ENCODE results near the gene ATP9A. TPM values are rescaled to one million over a fixed set of nuclear protein-coding genes. Genes with fewer than 3 reads are reported as not detected.

ATP9A gene
- total and polyA plus RNA-seq, 2 of the 8 experiments (the other 6 are each of a cell fraction or from before 2014, with no cell fraction given): 5.0 to 6.4 TPM

DNA sequence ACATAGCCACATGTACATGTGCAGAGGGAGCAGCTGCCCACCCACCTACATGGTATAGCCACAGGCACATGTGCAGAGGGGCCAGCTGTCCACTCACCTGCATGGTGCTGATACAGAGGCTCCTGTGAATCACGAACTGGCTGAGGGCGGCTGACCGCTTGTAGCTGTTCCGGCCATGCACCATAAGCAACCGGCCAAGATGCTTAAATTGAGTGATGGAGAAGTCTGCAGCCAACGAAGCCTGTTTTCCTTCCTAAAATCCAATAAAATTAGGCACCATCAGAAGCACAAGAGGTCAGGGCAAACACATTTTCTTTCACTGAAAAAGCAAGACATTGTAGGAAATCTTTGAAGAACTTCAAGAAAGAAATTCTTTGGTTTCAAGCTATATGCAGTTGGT, 154.6 kb downstream of the ATP9A start:
- DNase-seq (ENCODE audit: low read depth in 1 of 2, low spot score in 2 of 2) (no peak), FAIRE-seq (no peak)
- no peak overlapping the region for H2BK12ac ChIP-seq (ENCODE audit: low read depth, low read length)
- no peaks in the 10 kb centered on the region for H3K79me2 ChIP-seq (ENCODE audit: control insufficient read depth in 1 of 2, insufficient read depth in 2 of 2, low read length in 2 of 2)
- no peak overlapping the region for H3K9ac ChIP-seq (replicated peaks in 1 of 4; ENCODE audit: extremely low read depth in 1 of 4, low read depth in 3 of 4, low read length in 3 of 4)
- H3K4me3 ChIP-seq (ENCODE audit: extremely low read depth in 1 of 4, insufficient read depth in 2 of 4, low read depth in 3 of 4, low read length in 4 of 4): no peak overlapping the region
- no peak overlapping the region for H4K91ac ChIP-seq (replicated peaks; ENCODE audit: insufficient read length, low read length)
- H4K8ac ChIP-seq (ENCODE audit: extremely low read depth, insufficient read depth, low read length): no peak overlapping the region
- H2AK5ac ChIP-seq (ENCODE audit: low read depth, low read length): no peak overlapping the region
- no peak overlapping the region for H3K56ac ChIP-seq (replicated peaks; ENCODE audit: insufficient read length, low read depth, low read length)
- WGBS, 2 experiments (ENCODE audit: extremely low coverage in 1 of 2, insufficient coverage in 1 of 2, insufficient read length in 1 of 2, insufficient replicate concordance in 2 of 2, low coverage in 1 of 2, low lambda C conversion rate in 2 of 2, missing lambda C conversion rate in 1 of 2): 98% methylated on average over 6 of the region's 6 CpGs; no CpG with 5 or more reads in 1 of the 2 experiments
- H3K4me2 ChIP-seq (ENCODE audit: insufficient read depth in 1 of 2, low read depth in 2 of 2, low read length in 2 of 2): no peak overlapping the region
- H3K4me1 ChIP-seq (replicated peaks in 1 of 4; ENCODE audit: control insufficient read depth in 3 of 4, insufficient read depth in 4 of 4, low read length in 3 of 4): no peaks in the 10 kb centered on the region; a peak in 1 of 7 replicates
- no peak overlapping the region for H3K18ac ChIP-seq (ENCODE audit: extremely low read depth, low read length)
- H2BK5ac ChIP-seq (ENCODE audit: low read depth, low read length): no peak overlapping the region
- no peaks in the 10 kb centered on the region for H3K79me1 ChIP-seq (ENCODE audit: low read depth, low read length)
- H4K20me1 ChIP-seq (replicated peaks in 1 of 2; ENCODE audit: control insufficient read depth in 1 of 2, insufficient read depth in 2 of 2, low read length in 2 of 2): no peaks in the 10 kb centered on the region
- no peak overlapping the region for H4K5ac ChIP-seq (ENCODE audit: insufficient read length, low read depth, low read length)
- H2BK120ac ChIP-seq (replicated peaks; ENCODE audit: low read depth, low read length): no peak overlapping the region
- H2BK15ac ChIP-seq (ENCODE audit: low read length): no peak overlapping the region
- ChIA-PET CTCF (ENCODE audit: partially characterized antibody) (interaction anchor here (0.7 to 2.4 kb wide), 9 partner anchors 9 to 626 kb away, joined by 3 to 13 read pairs (median 4); no protein-coding TSS in a partner anchor), POLR2A (ENCODE audit: partially characterized antibody) (no interaction called here)
- H3K23ac ChIP-seq (ENCODE audit: insufficient read length): no peak overlapping the region
- no peak overlapping the region for H2AFZ ChIP-seq (ENCODE audit: low read length)
- no peak overlapping the region for H2BK20ac ChIP-seq (ENCODE audit: low read length)
- no peak overlapping the region for H3K27ac ChIP-seq (ENCODE audit: low read depth, low read length)
- no peaks in the 10 kb centered on the region for H3K27me3 ChIP-seq (replicated peaks in 1 of 4; ENCODE audit: control insufficient read depth in 3 of 4, extremely low read depth in 1 of 4, insufficient read depth in 3 of 4, low read length in 3 of 4)
- H3K9me3 ChIP-seq (ENCODE audit: insufficient read depth in 2 of 2, low read depth in 1 of 2, low read length in 1 of 2): no peaks in the 10 kb centered on the region
- H3K36me3 ChIP-seq (ENCODE audit: control insufficient read depth in 2 of 4, insufficient read depth in 4 of 4, low read length in 3 of 4): 0 out of 8 replicates have a peak, but pooled peaks cover 0 to 3% (median 0%) of the 10 kb centered on the region in 4 experiments
- no peaks in the 10 kb centered on the region; the same call in 1 of the 2 replicates for H3K23me2 ChIP-seq (ENCODE audit: low read depth, low read length)
- no peak overlapping the region for H3K4ac ChIP-seq (replicated peaks; ENCODE audit: insufficient read length, low read depth, low read length)
- no peak overlapping the region for H3K14ac ChIP-seq (ENCODE audit: insufficient read length)
- TF ChIP-seq SRF (IDR thresholded peaks at IDR 0.05; ENCODE audit: low read depth, low read length) (no peak), CTBP2 (IDR thresholded peaks at IDR 0.05; ENCODE audit: borderline replicate concordance, insufficient read depth, insufficient read length, low read length) (no peak), EGR1 (IDR thresholded peaks at IDR 0.05; ENCODE audit: borderline replicate concordance, low read depth, low read length) (no peak), TAF7 (optimal IDR thresholded peaks at IDR 0.05; ENCODE audit: borderline replicate concordance, low read depth, low read length) (no peak), MAFK (IDR thresholded peaks at IDR 0.05; ENCODE audit: low read depth, low read length) (no peak), FOSL1 (IDR thresholded peaks at IDR 0.05; ENCODE audit: insufficient read depth, low read depth, low read length) (no peak), TAF1 (IDR thresholded peaks at IDR 0.05; ENCODE audit: low read depth, low read length) (no peak), GABPA (IDR thresholded peaks at IDR 0.05; ENCODE audit: borderline replicate concordance, insufficient read depth, low read length) (no peak), HDAC2 (IDR thresholded peaks at IDR 0.05; ENCODE audit: borderline replicate concordance in 1 of 2, low read depth in 2 of 2, low read length in 2 of 2) (no peak), RAD21 (IDR thresholded peaks at IDR 0.05 in 1 of 2, conservative IDR thresholded peaks at IDR 0.05 in 1 of 2; ENCODE audit: low read depth in 2 of 2, low read length in 2 of 2) (no peak), BCL11A (IDR thresholded peaks at IDR 0.05; ENCODE audit: low read depth in 2 of 2, low read length in 2 of 2) (no peak), HDAC6 (IDR thresholded peaks at IDR 0.05; ENCODE audit: low read depth, low read length) (no peak)
- TF ChIP-seq, protein P1, sequence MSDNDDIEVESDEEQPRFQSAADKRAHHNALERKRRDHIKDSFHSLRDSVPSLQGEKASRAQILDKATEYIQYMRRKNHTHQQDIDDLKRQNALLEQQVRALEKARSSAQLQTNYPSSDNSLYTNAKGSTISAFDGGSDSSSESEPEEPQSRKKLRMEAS (IDR thresholded peaks at IDR 0.05): no peak

All from H1 (cell line).